H1 (cell line): ENCODE measurements around the gene OBSCN. TPM values are rescaled to one million over a fixed set of nuclear protein-coding genes. Genes with fewer than 3 reads are reported as not detected.
A peak's percentile ranks its signal among the peaks of the same experiment; 100 is the strongest.

Experiments used
- CTCF ChIA-PET: fragments of 300-600 bp; sonication (Branson Sonifier 250); formaldehyde crosslinking; loops from one replicate; lab custom pipeline; 2021; ENCODE audit not compliant: partially characterized antibody; lab: Charles Lee
- POLR2A ChIA-PET: fragments of 300-600 bp; sonication (Branson Sonifier 250); formaldehyde crosslinking; loops from one replicate; lab custom pipeline; 2021; ENCODE audit warnings: inconsistent platforms; ENCODE audit not compliant: partially characterized antibody; lab: Charles Lee
- DNase-seq, 2 experiments: peaks; one replicate each; pipeline versions ENCODE4 v3.0.0 to v3.0.0-alpha.2; 2010 to 2022; ENCODE audit warnings: low spot score in 2 of 2, low read depth in 1 of 2, mixed read lengths in 1 of 2
- FAIRE-seq: peaks from 2 replicates; lab custom pipeline; 2011; peaks lifted over from hg19 to GRCh38; lab: Jason Lieb, UNC
- H2AFZ ChIP-seq: 2 replicates; pipeline ENCODE4 v1.8.1; 2012; ENCODE audit warnings: low read length, inconsistent platforms
- H2AK5ac ChIP-seq: 2 replicates; pipeline ENCODE4 v1.6.1; 2013; ENCODE audit warnings: low read depth, low read length
- H2BK120ac ChIP-seq: replicated peaks from 2 replicates; pipeline ENCODE3; 2013; ENCODE audit warnings: low read depth, low read length, inconsistent platforms
- H2BK12ac ChIP-seq: 2 replicates; pipeline ENCODE4 v1.6.1; 2013; ENCODE audit warnings: low read depth, low read length
- H2BK15ac ChIP-seq: 2 replicates; pipeline ENCODE4 v1.6.1; 2013; ENCODE audit warnings: low read length
- H2BK20ac ChIP-seq: 2 replicates; pipeline ENCODE4 v1.6.1; 2013; ENCODE audit warnings: low read length
- H2BK5ac ChIP-seq: 2 replicates; pipeline ENCODE4 v1.6.1; 2013; ENCODE audit warnings: low read depth, low read length
- H3K14ac ChIP-seq: 2 replicates; pipeline ENCODE4 v1.6.1; 2013; ENCODE audit warnings: inconsistent platforms; ENCODE audit not compliant: insufficient read length
- H3K18ac ChIP-seq: 2 replicates; pipeline ENCODE4 v1.6.1; 2013; ENCODE audit warnings: low read length; ENCODE audit errors: extremely low read depth
- H3K23ac ChIP-seq: 2 replicates; pipeline ENCODE4 v1.6.1; 2013; ENCODE audit warnings: inconsistent platforms; ENCODE audit not compliant: insufficient read length
- H3K23me2 ChIP-seq: 2 replicates; pipeline ENCODE4 v1.6.1; 2013; ENCODE audit warnings: low read depth, low read length
- H3K27ac ChIP-seq: 2 replicates; pipeline ENCODE4 v1.6.1; 2011; ENCODE audit warnings: low read depth, low read length, inconsistent platforms
- H3K27me3 ChIP-seq, 4 experiments: replicated peaks in 1 of 4; 1 replicate in 1 of 4; 2 replicates in 3 of 4; pipeline versions ENCODE4 v1.6.1 to v1.8.1; 2011 to 2013; ENCODE audit warnings: low read length in 3 of 4, mild to moderate bottlenecking in 3 of 4, inconsistent platforms in 2 of 4, mixed read lengths in 2 of 4, moderate library complexity in 1 of 4; ENCODE audit not compliant: control insufficient read depth in 3 of 4, insufficient read depth in 3 of 4; ENCODE audit errors: extremely low read depth in 1 of 4
- H3K36me3 ChIP-seq, 4 experiments: 2 replicates each; pipeline versions ENCODE4 v1.6.1 to v1.8.1; 2011 to 2013; ENCODE audit warnings: mild to moderate bottlenecking in 4 of 4, low read length in 3 of 4, moderate library complexity in 2 of 4, control low read depth in 1 of 4, inconsistent platforms in 1 of 4; ENCODE audit not compliant: insufficient read depth in 4 of 4, control insufficient read depth in 2 of 4
- H3K4ac ChIP-seq: replicated peaks from 2 replicates; pipeline ENCODE3; 2013; ENCODE audit warnings: low read length, low read depth, mixed read lengths, inconsistent platforms; ENCODE audit not compliant: insufficient read length
- H3K4me1 ChIP-seq, 4 experiments: replicated peaks in 1 of 4; 1 replicate in 1 of 4; 2 replicates in 3 of 4; pipeline versions ENCODE4 v1.6.1 to v1.8.1; 2011 to 2013; ENCODE audit warnings: low read length in 3 of 4, inconsistent platforms in 2 of 4, mixed read lengths in 1 of 4; ENCODE audit not compliant: insufficient read depth in 4 of 4, control insufficient read depth in 3 of 4
- H3K4me2 ChIP-seq, 2 experiments: 2 replicates each; pipeline versions ENCODE4 v1.6.1 to v1.8.1; 2011 to 2013; ENCODE audit warnings: low read depth in 2 of 2, low read length in 2 of 2, control low read depth in 1 of 2, inconsistent platforms in 1 of 2, mild to moderate bottlenecking in 1 of 2; ENCODE audit not compliant: insufficient read depth in 1 of 2
- H3K4me3 ChIP-seq, 4 experiments: fragments of 200-600, 300-600 bp in 1 of 4; sonication (generic), shearing (Covaris generic), sonication (Bioruptor Twin) in 1 of 4; 2 replicates each; pipeline versions ENCODE4 v1.5.1 to v1.8.1; 2011 to 2016; ENCODE audit warnings: low read length in 4 of 4, low read depth in 3 of 4, control low read depth in 2 of 4, inconsistent platforms in 2 of 4, mild to moderate bottlenecking in 2 of 4, mixed read lengths in 1 of 4, moderate library complexity in 1 of 4; ENCODE audit not compliant: insufficient read depth in 2 of 4; ENCODE audit errors: extremely low read depth in 1 of 4
- H3K56ac ChIP-seq: replicated peaks from 2 replicates; pipeline ENCODE3; 2013; ENCODE audit warnings: low read depth, mild to moderate bottlenecking, mixed read lengths, low read length, inconsistent platforms; ENCODE audit not compliant: insufficient read length
- H3K79me1 ChIP-seq: 2 replicates; pipeline ENCODE4 v1.6.1; 2013; ENCODE audit warnings: low read depth, low read length, control low read depth
- H3K79me2 ChIP-seq, 2 experiments: 2 replicates each; pipeline versions ENCODE4 v1.6.1 to v1.8.1; 2012 to 2013; ENCODE audit warnings: low read length in 2 of 2, mild to moderate bottlenecking in 2 of 2, inconsistent platforms in 1 of 2; ENCODE audit not compliant: insufficient read depth in 2 of 2, control insufficient read depth in 1 of 2
- H3K9ac ChIP-seq, 4 experiments: replicated peaks in 1 of 4; 1 replicate in 1 of 4; 2 replicates in 3 of 4; pipeline versions ENCODE4 v1.6.1 to v1.8.1; 2011 to 2013; ENCODE audit warnings: low read depth in 3 of 4, low read length in 3 of 4, control low read depth in 2 of 4, mild to moderate bottlenecking in 2 of 4, moderate library complexity in 2 of 4, inconsistent platforms in 1 of 4; ENCODE audit errors: extremely low read depth in 1 of 4
- H3K9me3 ChIP-seq, 2 experiments: 2 replicates each; pipeline versions ENCODE4 v1.6.1 to v1.8.1; 2012 to 2013; ENCODE audit warnings: mild to moderate bottlenecking in 2 of 2, moderate library complexity in 2 of 2, control low read depth in 1 of 2, inconsistent platforms in 1 of 2, low read depth in 1 of 2, low read length in 1 of 2, mixed read lengths in 1 of 2; ENCODE audit not compliant: insufficient read depth in 2 of 2
- H4K20me1 ChIP-seq, 2 experiments: replicated peaks in 1 of 2; 2 replicates each; pipeline versions ENCODE3 to v1.8.1; 2011 to 2013; ENCODE audit warnings: inconsistent platforms in 2 of 2, low read length in 2 of 2, mild to moderate bottlenecking in 1 of 2; ENCODE audit not compliant: insufficient read depth in 2 of 2, control insufficient read depth in 1 of 2
- H4K5ac ChIP-seq: 2 replicates; pipeline ENCODE4 v1.6.1; 2013; ENCODE audit warnings: low read length, low read depth, mixed read lengths, inconsistent platforms; ENCODE audit not compliant: insufficient read length
- H4K8ac ChIP-seq: 2 replicates; pipeline ENCODE4 v1.8.0; 2013; ENCODE audit warnings: mild to moderate bottlenecking, moderate library complexity, low read length, inconsistent platforms; ENCODE audit not compliant: insufficient read depth; ENCODE audit errors: extremely low read depth
- H4K91ac ChIP-seq: replicated peaks from 2 replicates; pipeline ENCODE3; 2013; ENCODE audit warnings: low read length, mixed read lengths, inconsistent platforms; ENCODE audit not compliant: insufficient read length
- BACH1 ChIP-seq: IDR thresholded peaks from 2 replicates; pipeline ENCODE4 v1.6.1; 2012; ENCODE audit warnings: low read length, improper control_type of control experiment
- POLR2AphosphoS5 ChIP-seq: IDR thresholded peaks from 2 replicates; pipeline ENCODE4 v1.6.1; 2011; ENCODE audit warnings: low read depth, low read length
- WGBS, 2 experiments: shearing (Covaris generic) in 1 of 2; methylation state at CpG; one replicate each; pipeline versions ENCODE4 v1.1.6 to v1.1.7; 2013 to 2015; ENCODE audit warnings: low lambda C conversion rate in 2 of 2, mixed read lengths in 2 of 2, inconsistent platforms in 1 of 2, low coverage in 1 of 2, missing lambda C conversion rate in 1 of 2; ENCODE audit not compliant: insufficient replicate concordance in 2 of 2, insufficient coverage in 1 of 2, insufficient read length in 1 of 2; ENCODE audit errors: extremely low coverage in 1 of 2, missing lambda C conversion rate in 1 of 2; 5-methylcytosine and 5-hydroxymethylcytosine counted together
- polyA plus RNA-seq, 7 experiments: library from polyadenylated mRNA; depleted of rRNA in 3 of 7; stranded (reverse) in 5 of 7; unstranded in 2 of 7; fragments of >200 nt in 5 of 7; fragments of 200-250 nt in 2 of 7; gene quantifications; 1 replicate in 5 of 7; 2 replicates in 1 of 7; 4 replicates in 1 of 7; pipeline versions ENCODE4 v1.2.1 to v1.2.3, GENCODE V29; 2011 to 2013; ENCODE audit warnings: missing spikeins in 2 of 7, mixed read lengths in 2 of 7
- total RNA-seq: library from RNA; stranded (reverse); fragmentation: NEBNext Ultra II Directional; extraction: Animal tissue kit (Norgen Biotek cat#: 25700); gene quantifications from 2 replicates; pipeline ENCODE4 v1.2.1, GENCODE V29; 2021

OBSCN gene
- total and polyA plus RNA-seq, 2 of the 8 experiments (the other 6 are each of a cell fraction or from before 2014, with no cell fraction given), result 7.5 to 28.4 TPM

DNA sequence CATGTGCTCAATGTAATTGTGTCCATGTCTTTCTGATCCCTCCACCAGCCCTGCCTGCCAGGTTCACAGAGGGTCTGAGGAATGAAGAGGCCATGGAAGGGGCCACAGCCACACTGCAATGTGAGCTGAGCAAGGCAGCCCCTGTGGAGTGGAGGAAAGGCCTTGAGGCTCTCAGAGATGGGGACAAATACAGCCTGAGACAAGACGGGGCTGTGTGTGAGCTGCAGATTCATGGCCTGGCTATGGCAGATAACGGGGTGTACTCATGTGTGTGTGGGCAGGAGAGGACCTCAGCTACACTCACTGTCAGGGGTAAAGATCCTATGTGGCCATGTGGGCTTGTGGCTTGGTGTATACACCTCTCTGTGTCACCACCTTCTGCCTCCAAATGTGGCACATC, 91.4 kb downstream of the OBSCN start:
- no peak overlapping the region for H2BK120ac ChIP-seq
- no peak overlapping the region for H2BK15ac ChIP-seq
- no peaks in the 10 kb centered on the region for H3K4me1 ChIP-seq
- no peak overlapping the region for H2BK12ac ChIP-seq
- H2AK5ac ChIP-seq, result no peak overlapping the region
- H3K27ac ChIP-seq, result no peak overlapping the region
- H3K36me3 ChIP-seq, result peaks cover 0 to 42% (median 1%) of the 10 kb centered on the region in 4 experiments; a peak in 5 of 8 replicates
- H2BK20ac ChIP-seq, result no peak overlapping the region
- H2AFZ ChIP-seq, result no peak overlapping the region
- H3K79me1 ChIP-seq, result no peaks in the 10 kb centered on the region
- H3K4ac ChIP-seq, result no peak overlapping the region
- H3K23me2 ChIP-seq, result no peaks in the 10 kb centered on the region
- no peak for FAIRE-seq
- H3K4me2 ChIP-seq, result no peak overlapping the region
- TF ChIP-seq BACH1 (no peak), POLR2AphosphoS5 (0 out of 2 replicates have a peak, but pooled peaks have one; percentile 16)
- H3K9ac ChIP-seq, result no peak overlapping the region
- peaks cover 65 to 74% of the 10 kb centered on the region in 2 experiments for H3K9me3 ChIP-seq
- no peak overlapping the region for H3K4me3 ChIP-seq
- H4K5ac ChIP-seq, result no peak overlapping the region
- H3K14ac ChIP-seq, result no peak overlapping the region
- H3K56ac ChIP-seq, result no peak overlapping the region
- POLR2A ChIA-PET, result no interaction called here
- WGBS, 2 experiments, result 85% methylated on average over 2 of the region's 2 CpGs; no CpG with 5 or more reads in 1 of the 2 experiments
- H4K8ac ChIP-seq, result no peak overlapping the region
- no peaks in the 10 kb centered on the region for H4K20me1 ChIP-seq
- CTCF ChIA-PET, result no interaction called here
- no peaks in the 10 kb centered on the region for H3K79me2 ChIP-seq
- DNase-seq, result no peak
- H2BK5ac ChIP-seq, result no peak overlapping the region
- H4K91ac ChIP-seq, result no peak overlapping the region
- no peaks in the 10 kb centered on the region for H3K27me3 ChIP-seq
- H3K18ac ChIP-seq, result no peak overlapping the region
- no peak overlapping the region for H3K23ac ChIP-seq
